HUES64 (cell line): ENCODE measurements around the gene IL5.

Source experiments
- H3K27ac ChIP-seq: 2 replicates; pipeline ENCODE4 v1.7.0; 2013; ENCODE audit warnings: low read depth, low read length, inconsistent platforms
- H3K27me3 ChIP-seq: 2 replicates; pipeline ENCODE4 v1.6.1; 2013; ENCODE audit warnings: mild to moderate bottlenecking, low read length; ENCODE audit not compliant: insufficient read depth
- H3K36me3 ChIP-seq: 2 replicates; pipeline ENCODE4 v1.6.1; 2013; ENCODE audit warnings: mild to moderate bottlenecking, low read length; ENCODE audit not compliant: insufficient read depth
- H3K4me1 ChIP-seq: 2 replicates; pipeline ENCODE4 v1.6.1; 2013; ENCODE audit warnings: mild to moderate bottlenecking, low read length, moderate library complexity; ENCODE audit not compliant: insufficient read depth
- H3K4me3 ChIP-seq: 2 replicates; pipeline ENCODE4 v1.5.1; 2013; ENCODE audit warnings: mild to moderate bottlenecking, low read length, moderate library complexity
- H3K9ac ChIP-seq: 2 replicates; pipeline ENCODE4 v1.6.1; 2013; ENCODE audit warnings: mild to moderate bottlenecking, low read depth, low read length
- H3K9me3 ChIP-seq: 2 replicates; pipeline ENCODE4 v1.6.1; 2013; ENCODE audit warnings: low read depth, low read length; ENCODE audit not compliant: insufficient read depth
- WGBS: fragments of 150-250, 120-280 bp; methylation state at CpG from one replicate; pipeline ENCODE4 v1.1.7; 2013; ENCODE audit warnings: missing lambda C conversion rate; 5-methylcytosine and 5-hydroxymethylcytosine counted together

Gene IL5

GRCh38 chr5:132497488-132497997 lies 45.8 kb downstream of the IL5 start:
- H3K27ac ChIP-seq: no peak overlapping the region
- H3K4me1 ChIP-seq: peaks cover 6% of the 10 kb centered on the region; the same call in 1 of the 2 replicates
- no peak overlapping the region for H3K9ac ChIP-seq
- peaks cover 18% of the 10 kb centered on the region; the same call in 1 of the 2 replicates for H3K27me3 ChIP-seq
- WGBS: 70% methylated on average over 5 of the region's 6 CpGs
- H3K36me3 ChIP-seq: no peaks in the 10 kb centered on the region
- peak overlapping the region; percentile 75 for H3K4me3 ChIP-seq
- no peaks in the 10 kb centered on the region for H3K9me3 ChIP-seq

DNA sequence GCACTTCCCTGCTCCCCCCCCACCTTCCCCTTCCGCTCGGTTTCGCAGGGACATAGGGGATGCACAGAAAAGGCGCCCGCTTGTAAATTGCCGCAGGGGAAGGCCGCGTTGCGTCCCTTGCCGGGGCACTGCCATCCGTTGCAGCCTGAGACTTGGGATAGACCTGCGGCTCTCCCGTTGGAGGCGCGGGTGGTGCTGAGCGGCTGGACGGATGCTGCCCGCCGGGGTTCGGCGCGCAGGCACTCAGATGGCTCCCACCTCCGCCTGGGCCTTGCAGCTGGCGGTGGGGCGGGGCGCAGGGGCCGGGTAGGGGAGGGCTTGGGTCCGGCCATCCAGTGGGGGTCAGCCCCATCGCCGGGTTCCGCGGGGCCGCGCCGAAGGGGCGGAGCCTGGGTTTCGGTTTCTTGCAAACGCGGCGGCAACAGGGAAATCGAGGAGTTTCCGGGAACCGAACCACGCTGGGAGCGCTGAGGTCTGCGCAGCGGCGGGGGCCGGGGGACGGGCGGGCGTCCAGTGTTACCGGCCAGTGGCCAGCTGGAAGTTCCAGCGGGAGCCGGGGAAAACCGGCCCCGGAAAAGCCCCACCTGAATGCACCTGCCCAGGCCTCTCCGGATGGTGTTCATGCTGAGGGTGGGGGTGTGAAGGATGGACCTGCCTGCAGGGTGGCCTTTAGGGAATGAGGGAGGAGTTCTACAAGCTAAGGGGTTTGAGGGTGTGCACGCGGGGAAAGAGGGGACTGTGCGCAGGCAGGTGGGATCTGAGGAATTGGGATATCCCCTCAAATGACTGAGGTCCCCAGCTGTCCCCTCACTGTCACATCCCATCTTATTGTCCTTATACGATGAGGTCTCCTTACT lies 46.5 kb downstream of the IL5 start:
- Histone ChIP-seq H3K36me3 (no peaks in the 10 kb centered on the region), H3K9me3 (no peaks in the 10 kb centered on the region), H3K27me3 (peaks cover 25% of the 10 kb centered on the region; the same call in 1 of the 2 replicates), H3K4me3 (peak overlapping the region; percentile 75), H3K27ac (no peak overlapping the region; the same call in 1 of the 2 replicates), H3K4me1 (peaks cover 6% of the 10 kb centered on the region; the same call in 1 of the 2 replicates), H3K9ac (peak overlapping the region; percentile 41)
- 3% methylated on average over 61 of the region's 62 CpGs for WGBS

DNA sequence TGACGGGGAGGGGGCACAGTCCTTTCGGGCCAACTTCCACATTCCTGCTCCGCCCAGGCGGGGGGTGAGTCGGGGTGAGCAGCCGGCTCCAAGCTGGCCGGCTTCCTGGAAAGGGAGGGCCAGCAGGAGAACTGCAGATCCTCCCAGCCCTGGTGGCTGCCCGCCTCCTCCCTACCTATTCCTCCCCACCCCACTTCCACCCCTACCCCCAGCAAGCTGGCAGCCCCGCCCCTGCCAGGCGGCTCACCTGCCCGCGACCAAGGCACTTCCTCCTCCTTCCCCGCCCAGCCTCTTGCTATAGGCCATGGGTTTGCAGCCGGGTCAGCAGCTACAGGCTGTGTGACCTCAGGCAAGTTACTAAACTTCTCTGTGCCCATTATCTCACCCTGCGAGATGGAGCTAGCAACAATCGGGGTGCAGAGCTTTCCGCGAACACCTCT lies 47.1 kb downstream of the IL5 start:
- Histone ChIP-seq H3K4me1 (peaks cover 11% of the 10 kb centered on the region; the same call in 1 of the 2 replicates), H3K4me3 (peak overlapping the region; percentile 75), H3K36me3 (no peaks in the 10 kb centered on the region), H3K27me3 (peaks cover 29% of the 10 kb centered on the region; the same call in 1 of the 2 replicates), H3K9me3 (no peaks in the 10 kb centered on the region), H3K9ac (peak overlapping the region; percentile 41), H3K27ac (peak overlapping the region; percentile 74; the same call in 1 of the 2 replicates)
- under 1% methylated on average over 18 of the region's 18 CpGs for WGBS

GRCh38 chr5:132495667-132496190 lies 47.6 kb downstream of the IL5 start:
- Histone ChIP-seq H3K9ac (peak overlapping the region; percentile 58), H3K36me3 (no peaks in the 10 kb centered on the region), H3K27ac (peak overlapping the region; percentile 74; the same call in 1 of the 2 replicates), H3K9me3 (no peaks in the 10 kb centered on the region), H3K27me3 (peaks cover 30% of the 10 kb centered on the region; the same call in 1 of the 2 replicates), H3K4me1 (peaks cover 11% of the 10 kb centered on the region; the same call in 1 of the 2 replicates), H3K4me3 (peak overlapping the region; percentile 75)
- WGBS: 1% methylated on average over 30 of the region's 30 CpGs

DNA sequence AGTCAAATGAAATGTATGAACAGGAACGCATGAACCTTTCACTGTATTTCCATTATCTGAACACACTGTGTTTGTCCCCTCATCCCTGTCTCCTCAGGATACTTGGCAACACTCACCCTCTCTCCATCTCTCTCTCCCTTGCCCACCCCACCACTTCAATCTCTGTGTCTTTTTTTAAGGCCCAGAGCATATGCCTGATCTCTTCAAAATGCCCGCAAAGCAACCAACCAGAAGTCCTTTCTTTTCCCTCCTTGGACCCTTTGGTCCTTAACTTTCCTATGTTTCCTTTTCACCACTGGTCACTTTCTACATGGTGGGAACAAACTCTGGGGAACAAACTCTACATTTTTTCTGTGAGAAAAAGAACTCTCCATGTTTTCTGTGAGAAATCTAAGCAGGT lies 49.5 kb downstream of the IL5 start:
- Histone ChIP-seq H3K4me1 (peaks cover 15% of the 10 kb centered on the region; the same call in 1 of the 2 replicates), H3K27ac (no peak overlapping the region), H3K4me3 (no peak overlapping the region), H3K9me3 (no peaks in the 10 kb centered on the region), H3K27me3 (peaks cover 40% of the 10 kb centered on the region), H3K36me3 (no peaks in the 10 kb centered on the region), H3K9ac (no peak overlapping the region)
- WGBS: 91% methylated on average over 2 of the region's 2 CpGs

DNA sequence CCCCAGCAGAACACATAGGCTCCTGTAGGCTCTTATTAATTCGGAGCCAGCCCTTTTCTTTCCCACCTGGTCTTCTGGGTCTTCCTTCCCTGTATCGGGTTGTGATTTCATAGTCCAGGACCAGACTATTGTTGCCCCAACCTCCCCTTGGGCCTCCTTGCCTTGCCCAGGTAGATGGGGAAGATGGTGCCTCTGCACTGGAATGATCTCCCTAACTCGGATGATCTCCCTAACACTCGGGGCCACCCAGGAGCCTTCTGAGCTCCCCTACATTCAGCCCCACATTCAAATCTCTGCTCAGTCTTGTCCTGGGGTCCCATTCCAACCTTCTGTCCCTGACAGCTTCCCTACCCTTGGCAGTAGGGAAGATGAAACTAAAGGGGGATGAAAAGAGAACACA lies 50.1 kb downstream of the IL5 start:
- no peak overlapping the region for H3K4me3 ChIP-seq
- no peaks in the 10 kb centered on the region for H3K36me3 ChIP-seq
- 95% methylated on average over 4 of the region's 4 CpGs for WGBS

DNA sequence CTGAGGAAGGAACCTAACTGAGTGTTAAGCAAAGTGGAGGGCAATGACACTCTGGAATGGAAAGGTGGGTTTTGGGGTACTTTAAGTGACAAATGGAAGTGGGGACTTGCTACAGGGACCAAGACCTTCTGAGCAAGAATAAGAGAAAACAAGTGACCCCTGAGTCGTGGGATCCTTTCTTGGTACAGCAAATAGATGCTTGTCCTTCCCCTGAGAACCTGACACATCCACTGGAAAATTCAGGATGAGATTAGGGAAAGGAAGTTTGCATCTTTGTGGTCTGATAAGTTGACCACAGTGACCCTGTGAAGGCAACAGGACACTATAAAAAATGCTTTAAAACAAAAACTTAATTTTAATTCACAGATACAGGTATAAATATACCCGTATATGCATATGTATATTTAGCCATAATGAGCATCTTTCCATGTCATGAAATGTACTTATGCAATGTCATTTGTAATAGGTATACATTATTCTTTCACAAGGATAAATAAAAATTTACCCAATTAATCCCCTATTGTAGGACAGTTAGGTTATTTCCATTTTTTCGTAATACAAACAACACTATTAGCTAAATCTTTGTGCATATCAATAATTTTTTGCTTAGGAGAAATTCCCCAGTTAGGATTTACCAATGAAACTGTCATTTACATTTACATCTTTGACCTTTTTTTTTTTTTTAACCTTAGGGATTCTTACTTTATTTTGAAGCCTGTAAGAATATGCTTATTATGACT lies 50.8 kb downstream of the IL5 start:
- Histone ChIP-seq H3K4me1 (peaks cover 15% of the 10 kb centered on the region; the same call in 1 of the 2 replicates), H3K36me3 (0 out of 2 replicates have a peak, but pooled peaks cover 2% of the 10 kb centered on the region), H3K27ac (no peak overlapping the region), H3K27me3 (peaks cover 40% of the 10 kb centered on the region), H3K9ac (no peak overlapping the region), H3K4me3 (no peak overlapping the region), H3K9me3 (no peaks in the 10 kb centered on the region)
- 91% methylated on average over 2 of the region's 3 CpGs for WGBS

More for the DNA sequence above, 50.1 kb downstream of the IL5 start:
- Histone ChIP-seq H3K4me1 (peaks cover 15% of the 10 kb centered on the region; the same call in 1 of the 2 replicates), H3K27ac (no peak overlapping the region), H3K9me3 (no peaks in the 10 kb centered on the region), H3K27me3 (peaks cover 40% of the 10 kb centered on the region), H3K9ac (no peak overlapping the region)
